KBM-7 (cell line): ENCODE measurements around the gene SPATA46.
"Not testable (repeated sequence)": the region's sequence is repeated elsewhere in the genome, so short reads cannot be mapped to it uniquely, and the experiment has no call there.

Experiments
- DNase-seq: peaks from one replicate; pipeline ENCODE4 v3.0.0-alpha.2; 2015
- in situ Hi-C: fragments of 300-500 bp; cut with MboI; formaldehyde crosslinking; loops from 2 replicates; pipeline ENCODE4 v1.14.3; 2020; ENCODE audit warnings: low sequenced_read_pairs, low pct_unique_long_range_greater_than_20kb, mixed read lengths

Gene SPATA46

GRCh38 chr1:162361349-162361748 lies 15.3 kb downstream of the SPATA46 start:
- in situ Hi-C loops: no loop called here

GRCh38 chr1:162360874-162361260 lies 15.8 kb downstream of the SPATA46 start:
- DNase-seq: no peak
- in situ Hi-C loops: no loop called here

More at GRCh38 chr1:162361349-162361748, 15.3 kb downstream of the SPATA46 start:
- DNase-seq: no peak

- in situ Hi-C loops: no loop called here
- no peak for DNase-seq
Observed at GRCh38 chr1:162360237-162360873, 16.3 kb downstream of the SPATA46 start.

- in situ Hi-C loops: no loop called here
- no peak for DNase-seq
Observed at GRCh38 chr1:162359523-162360236, 17.0 kb downstream of the SPATA46 start.

GRCh38 chr1:162358928-162359327 lies 17.7 kb downstream of the SPATA46 start:
- in situ Hi-C loops: no loop called here
- DNase-seq: no peak

GRCh38 chr1:162357681-162358266 lies 18.9 kb downstream of the SPATA46 start:
- DNase-seq: peak; percentile 38
- in situ Hi-C loops: no loop called here

GRCh38 chr1:162353702-162354101 lies 23.0 kb downstream of the SPATA46 start:
- in situ Hi-C loops: no loop called here
- no peak for DNase-seq

GRCh38 chr1:162353078-162353477 lies 23.6 kb downstream of the SPATA46 start:
- DNase-seq: no peak
- in situ Hi-C loops: no loop called here

- in situ Hi-C loops, DNase-seq: not testable (repeated sequence)
Observed at GRCh38 chr1:162351874-162352273, 24.8 kb downstream of the SPATA46 start.

- in situ Hi-C loops: no loop called here
- no peak for DNase-seq
Observed at GRCh38 chr1:162351246-162351842, 25.3 kb downstream of the SPATA46 start.

GRCh38 chr1:162349635-162350330 lies 26.9 kb downstream of the SPATA46 start:
- no peak for DNase-seq

GRCh38 chr1:162347281-162347680 lies 29.4 kb downstream of the SPATA46 start:
- DNase-seq: no peak
- in situ Hi-C loops: no loop called here

More at GRCh38 chr1:162349635-162350330, 26.9 kb downstream of the SPATA46 start:
- in situ Hi-C loops: no loop called here

GRCh38 chr1:162343470-162343869 lies 33.2 kb downstream of the SPATA46 start:
- no peak for DNase-seq

GRCh38 chr1:162342452-162342983 lies 34.1 kb downstream of the SPATA46 start:
- in situ Hi-C loops: no loop called here
- DNase-seq: no peak

More at GRCh38 chr1:162343470-162343869, 33.2 kb downstream of the SPATA46 start:
- in situ Hi-C loops: no loop called here

GRCh38 chr1:162336621-162337285 lies 39.9 kb downstream of the SPATA46 start:
- no peak for DNase-seq
- in situ Hi-C loops: no loop called here

GRCh38 chr1:162335126-162335525 lies 41.5 kb downstream of the SPATA46 start:
- in situ Hi-C loops: no loop called here

GRCh38 chr1:162333991-162334390 lies 42.7 kb downstream of the SPATA46 start:
- no peak for DNase-seq
- in situ Hi-C loops: no loop called here

More at GRCh38 chr1:162335126-162335525, 41.5 kb downstream of the SPATA46 start:
- DNase-seq: no peak

- in situ Hi-C loops: no loop called here
Observed at GRCh38 chr1:162329826-162330225, 46.8 kb downstream of the SPATA46 start.

GRCh38 chr1:162328512-162328911 lies 48.1 kb downstream of the SPATA46 start:
- DNase-seq: no peak
- in situ Hi-C loops: no loop called here

More at GRCh38 chr1:162329826-162330225, 46.8 kb downstream of the SPATA46 start:
- DNase-seq: no peak
